ENCODE results near the gene KRT74. TPM values are rescaled to one million over a fixed set of nuclear protein-coding genes. Genes with fewer than 3 reads are reported as not detected.
"Not testable (repeated sequence)": the region's sequence is repeated elsewhere in the genome, so short reads cannot be mapped to it uniquely, and the experiment has no call there.

Gene KRT74
- total RNA-seq, 1 experiment from 2014 or later = not detected

GRCh38 chr12:52600071-52600470 lies 26.4 kb upstream of the KRT74 start:
- intact Hi-C loops (cut with micrococcal nuclease) = no loop called here
- POLR2A ChIA-PET (ENCODE audit: unreplicated experiment) = no interaction called here
- H2AFZ ChIP-seq (ENCODE audit: low read length) = no peak overlapping the region
- no peaks in the 10 kb centered on the region for H4K20me1 ChIP-seq (ENCODE audit: low read length)
- H3K27me3 ChIP-seq (ENCODE audit: low read length) = peaks cover 28% of the 10 kb centered on the region
- CTCF ChIA-PET = no interaction called here
- H3K4me2 ChIP-seq (ENCODE audit: low read length) = no peak overlapping the region
- DNase-seq = no peak
- no peaks in the 10 kb centered on the region for H3K79me2 ChIP-seq (ENCODE audit: low read length)
- H3K9me3 ChIP-seq (ENCODE audit: low read length) = no peaks in the 10 kb centered on the region
- no peaks in the 10 kb centered on the region for H3K9me2 ChIP-seq (replicated peaks; ENCODE audit: low read length)
- no TSS peak for BruUV-seq (replicated peaks)
- TF ChIP-seq EZH2phosphoT487 (IDR thresholded peaks at IDR 0.05; ENCODE audit: borderline replicate concordance, low read length) = no peak
- TF ChIP-seq EZH2 (IDR thresholded peaks at IDR 0.05; ENCODE audit: low read length, unreplicated experiment) = no peak
- no peak for TF ChIP-seq CTCF (conservative IDR thresholded peaks at IDR 0.05; ENCODE audit: low read depth, low read length)
- no peak overlapping the region for H3K9ac ChIP-seq (ENCODE audit: low read length)
- H3F3A ChIP-seq (ENCODE audit: low read length, unreplicated experiment) = no peaks in the 10 kb centered on the region
- no peak overlapping the region for H3K4me3 ChIP-seq (ENCODE audit: low read length)
- ATAC-seq = no peak
- H3K27ac ChIP-seq (ENCODE audit: low read length) = no peak overlapping the region
- H3K36me3 ChIP-seq (ENCODE audit: low read depth, low read length) = no peaks in the 10 kb centered on the region
- no peaks in the 10 kb centered on the region; the same call in 1 of the 2 replicates for H3K4me1 ChIP-seq (ENCODE audit: insufficient read depth, low read length)

DNA sequence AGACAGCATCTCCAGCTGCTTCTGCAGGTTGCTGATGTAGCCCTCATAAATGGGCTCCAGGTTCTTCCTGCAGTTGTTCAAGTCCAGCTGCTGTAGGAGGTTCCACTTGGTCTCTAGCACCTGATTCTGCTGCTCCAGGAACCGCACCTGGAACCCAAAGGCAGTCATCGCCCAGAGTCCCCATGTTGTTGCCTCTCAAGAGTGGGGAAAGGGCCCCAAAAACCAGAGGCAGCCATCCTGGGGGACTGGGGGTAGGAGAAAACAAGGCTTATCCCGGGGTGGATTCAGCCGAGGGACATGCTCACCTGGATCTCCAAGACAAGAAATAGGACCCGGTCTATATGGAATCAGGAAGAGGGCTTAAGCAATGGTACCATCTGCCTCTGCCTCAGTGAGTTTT lies 25.3 kb upstream of the KRT74 start:
- no TSS peak for BruUV-seq (replicated peaks)
- Histone ChIP-seq H3K27me3 (ENCODE audit: low read length) (peaks cover 28% of the 10 kb centered on the region), H3K4me3 (ENCODE audit: low read length) (no peak overlapping the region), H3K4me1 (ENCODE audit: insufficient read depth, low read length) (no peaks in the 10 kb centered on the region; the same call in 1 of the 2 replicates), H3K79me2 (ENCODE audit: low read length) (no peaks in the 10 kb centered on the region), H3K36me3 (ENCODE audit: low read depth, low read length) (no peaks in the 10 kb centered on the region), H3K27ac (ENCODE audit: low read length) (no peak overlapping the region), H3K4me2 (ENCODE audit: low read length) (no peak overlapping the region), H3K9me2 (replicated peaks; ENCODE audit: low read length) (no peaks in the 10 kb centered on the region), H4K20me1 (ENCODE audit: low read length) (no peaks in the 10 kb centered on the region), H2AFZ (ENCODE audit: low read length) (no peak overlapping the region), H3F3A (ENCODE audit: low read length, unreplicated experiment) (no peaks in the 10 kb centered on the region), H3K9ac (ENCODE audit: low read length) (no peak overlapping the region), H3K9me3 (ENCODE audit: low read length) (no peaks in the 10 kb centered on the region)
- ATAC-seq (no peak), DNase-seq (no peak)
- POLR2A ChIA-PET (ENCODE audit: unreplicated experiment) = no interaction called here
- TF ChIP-seq EZH2 (IDR thresholded peaks at IDR 0.05; ENCODE audit: low read length, unreplicated experiment) = no peak
- no peak for TF ChIP-seq EZH2phosphoT487 (IDR thresholded peaks at IDR 0.05; ENCODE audit: borderline replicate concordance, low read length)
- no peak for TF ChIP-seq CTCF (conservative IDR thresholded peaks at IDR 0.05; ENCODE audit: low read depth, low read length)
- CTCF ChIA-PET = no interaction called here
- intact Hi-C loops (cut with micrococcal nuclease) = no loop called here

GRCh38 chr12:52594237-52594636 lies 20.6 kb upstream of the KRT74 start:
- ATAC-seq; H3K36me3 ChIP-seq (ENCODE audit: low read depth, low read length); H3K79me2 ChIP-seq (ENCODE audit: low read length); H3K4me2 ChIP-seq (ENCODE audit: low read length); H3K4me1 ChIP-seq (ENCODE audit: insufficient read depth, low read length); DNase-seq; BruUV-seq (replicated peaks); H3K4me3 ChIP-seq (ENCODE audit: low read length); H3K9me3 ChIP-seq (ENCODE audit: low read length); H4K20me1 ChIP-seq (ENCODE audit: low read length); H3F3A ChIP-seq (ENCODE audit: low read length, unreplicated experiment); intact Hi-C loops (cut with micrococcal nuclease); CTCF ChIA-PET; POLR2A ChIA-PET (ENCODE audit: unreplicated experiment); H3K9ac ChIP-seq (ENCODE audit: low read length); H3K9me2 ChIP-seq (replicated peaks; ENCODE audit: low read length); H3K27ac ChIP-seq (ENCODE audit: low read length); H2AFZ ChIP-seq (ENCODE audit: low read length): not testable (repeated sequence)
- peaks cover 17% of the 10 kb centered on the region for H3K27me3 ChIP-seq (ENCODE audit: low read length)

Data from PC-3 (cell line).